Measurements from ENCODE around the gene SLC22A25.

SLC22A25 gene

DNA sequence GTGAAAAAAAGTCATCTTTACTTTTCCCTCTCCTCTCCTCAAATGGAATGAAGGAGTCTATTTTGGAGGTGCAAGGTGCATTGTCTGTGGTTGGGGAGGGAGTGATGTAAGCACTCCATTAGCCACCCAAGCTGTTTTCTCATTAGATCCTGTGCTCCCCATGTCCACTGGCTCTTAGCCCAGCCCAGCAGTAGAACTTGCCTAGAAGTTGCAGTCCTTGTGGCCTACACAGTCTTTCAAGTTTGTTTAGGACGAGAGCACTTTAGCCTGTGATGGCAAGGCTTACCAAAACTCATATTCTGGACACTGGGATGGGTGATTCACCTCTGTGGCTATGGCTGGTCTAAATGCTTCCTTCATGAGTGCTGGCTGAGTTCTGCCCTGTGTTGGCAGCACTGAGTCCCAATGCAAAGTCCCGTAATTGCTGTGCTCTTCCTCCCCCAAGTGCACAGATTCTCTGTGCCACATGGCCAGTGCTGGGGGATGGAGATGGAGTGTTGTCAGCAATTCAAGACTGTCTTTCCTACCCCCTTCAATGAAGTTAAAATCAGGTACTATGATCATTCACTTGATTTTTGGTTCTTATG lies 15.8 kb downstream of the SLC22A25 start:
- TF ChIP-seq ZBTB7A (IDR thresholded peaks at IDR 0.05; ENCODE audit: low read depth) (no peak), TEAD4 (IDR thresholded peaks at IDR 0.05) (no peak), TCF12 (IDR thresholded peaks at IDR 0.05; ENCODE audit: low read depth) (no peak), TAF1 (IDR thresholded peaks at IDR 0.05; ENCODE audit: low read depth) (no peak), FOXM1 (IDR thresholded peaks at IDR 0.05; ENCODE audit: borderline replicate concordance, low read depth) (no peak), YY1 (IDR thresholded peaks at IDR 0.05; ENCODE audit: low read depth) (no peak), CEBPB (IDR thresholded peaks at IDR 0.05) (no peak), NFIC (IDR thresholded peaks at IDR 0.05) (no peak), EP300 (IDR thresholded peaks at IDR 0.05; ENCODE audit: borderline replicate concordance) (no peak), CREB1 (IDR thresholded peaks at IDR 0.05; ENCODE audit: low read depth) (no peak), RAD21 (IDR thresholded peaks at IDR 0.05; ENCODE audit: low read depth) (no peak), EGR1 (IDR thresholded peaks at IDR 0.05) (no peak)
- TF ChIP-seq, protein P1, sequence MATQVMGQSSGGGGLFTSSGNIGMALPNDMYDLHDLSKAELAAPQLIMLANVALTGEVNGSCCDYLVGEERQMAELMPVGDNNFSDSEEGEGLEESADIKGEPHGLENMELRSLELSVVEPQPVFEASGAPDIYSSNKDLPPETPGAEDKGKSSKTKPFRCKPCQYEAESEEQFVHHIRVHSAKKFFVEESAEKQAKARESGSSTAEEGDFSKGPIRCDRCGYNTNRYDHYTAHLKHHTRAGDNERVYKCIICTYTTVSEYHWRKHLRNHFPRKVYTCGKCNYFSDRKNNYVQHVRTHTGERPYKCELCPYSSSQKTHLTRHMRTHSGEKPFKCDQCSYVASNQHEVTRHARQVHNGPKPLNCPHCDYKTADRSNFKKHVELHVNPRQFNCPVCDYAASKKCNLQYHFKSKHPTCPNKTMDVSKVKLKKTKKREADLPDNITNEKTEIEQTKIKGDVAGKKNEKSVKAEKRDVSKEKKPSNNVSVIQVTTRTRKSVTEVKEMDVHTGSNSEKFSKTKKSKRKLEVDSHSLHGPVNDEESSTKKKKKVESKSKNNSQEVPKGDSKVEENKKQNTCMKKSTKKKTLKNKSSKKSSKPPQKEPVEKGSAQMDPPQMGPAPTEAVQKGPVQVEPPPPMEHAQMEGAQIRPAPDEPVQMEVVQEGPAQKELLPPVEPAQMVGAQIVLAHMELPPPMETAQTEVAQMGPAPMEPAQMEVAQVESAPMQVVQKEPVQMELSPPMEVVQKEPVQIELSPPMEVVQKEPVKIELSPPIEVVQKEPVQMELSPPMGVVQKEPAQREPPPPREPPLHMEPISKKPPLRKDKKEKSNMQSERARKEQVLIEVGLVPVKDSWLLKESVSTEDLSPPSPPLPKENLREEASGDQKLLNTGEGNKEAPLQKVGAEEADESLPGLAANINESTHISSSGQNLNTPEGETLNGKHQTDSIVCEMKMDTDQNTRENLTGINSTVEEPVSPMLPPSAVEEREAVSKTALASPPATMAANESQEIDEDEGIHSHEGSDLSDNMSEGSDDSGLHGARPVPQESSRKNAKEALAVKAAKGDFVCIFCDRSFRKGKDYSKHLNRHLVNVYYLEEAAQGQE (IDR thresholded peaks at IDR 0.05; ENCODE audit: low read depth): no peak
- TF ChIP-seq, protein P2, sequence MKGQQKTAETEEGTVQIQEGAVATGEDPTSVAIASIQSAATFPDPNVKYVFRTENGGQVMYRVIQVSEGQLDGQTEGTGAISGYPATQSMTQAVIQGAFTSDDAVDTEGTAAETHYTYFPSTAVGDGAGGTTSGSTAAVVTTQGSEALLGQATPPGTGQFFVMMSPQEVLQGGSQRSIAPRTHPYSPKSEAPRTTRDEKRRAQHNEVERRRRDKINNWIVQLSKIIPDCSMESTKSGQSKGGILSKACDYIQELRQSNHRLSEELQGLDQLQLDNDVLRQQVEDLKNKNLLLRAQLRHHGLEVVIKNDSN (IDR thresholded peaks at IDR 0.05): no peak
- TF ChIP-seq, protein P3, sequence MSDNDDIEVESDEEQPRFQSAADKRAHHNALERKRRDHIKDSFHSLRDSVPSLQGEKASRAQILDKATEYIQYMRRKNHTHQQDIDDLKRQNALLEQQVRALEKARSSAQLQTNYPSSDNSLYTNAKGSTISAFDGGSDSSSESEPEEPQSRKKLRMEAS (IDR thresholded peaks at IDR 0.05): no peak

DNA sequence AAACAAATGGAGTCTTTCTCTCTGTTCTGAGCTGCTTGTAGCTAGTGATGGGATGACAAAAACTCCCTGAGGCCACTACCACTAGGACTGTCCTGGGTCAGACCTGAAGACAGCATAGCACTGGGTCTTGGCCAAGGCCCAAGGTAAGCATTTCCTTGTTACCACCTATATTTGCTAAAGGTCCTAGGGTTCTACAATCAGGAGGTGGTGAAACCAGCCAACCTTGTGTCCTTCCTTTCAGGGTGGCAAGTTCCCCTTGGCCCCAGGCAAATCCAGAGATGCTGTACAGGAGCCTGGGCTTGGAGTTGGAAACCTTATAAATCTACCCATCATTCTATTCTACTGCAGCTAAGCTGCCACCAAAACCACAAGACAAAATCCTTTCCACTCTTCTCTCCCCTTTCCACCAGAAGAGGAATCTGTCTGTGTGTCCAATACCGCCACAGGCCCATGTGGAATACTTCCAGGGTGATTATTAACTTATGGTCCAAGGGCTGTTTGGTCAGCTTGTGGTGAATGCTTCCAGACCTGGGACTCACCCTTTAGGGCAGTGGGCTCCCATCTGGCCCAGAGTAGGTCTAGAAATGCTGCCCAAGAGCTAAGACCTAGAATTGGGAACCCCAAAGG lies 16.8 kb downstream of the SLC22A25 start:
- TF ChIP-seq EGR1 (IDR thresholded peaks at IDR 0.05): no peak

DNA sequence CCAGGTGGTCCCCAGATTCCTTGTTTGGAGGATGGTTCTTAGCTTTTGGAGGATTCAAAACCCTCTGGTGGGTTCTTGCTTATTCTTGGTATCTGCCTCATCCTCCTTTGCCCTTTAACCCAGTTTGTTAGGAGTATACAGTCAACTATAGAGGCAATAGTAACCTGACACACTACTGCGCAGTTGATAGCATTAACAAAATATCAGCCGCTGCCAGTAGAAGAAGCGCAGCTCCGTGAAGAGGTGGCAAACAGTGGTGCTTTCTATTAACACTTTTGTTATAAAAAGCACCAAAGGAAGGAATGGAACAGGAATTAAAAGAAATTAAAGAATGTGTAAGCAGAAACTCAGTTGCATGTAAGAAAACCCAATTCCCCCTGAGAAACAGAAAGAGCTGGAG lies 29.3 kb downstream of the SLC22A25 start:
- TF ChIP-seq, protein P2 (IDR thresholded peaks at IDR 0.05): no peak
- TF ChIP-seq, protein P3 (IDR thresholded peaks at IDR 0.05): no peak

DNA sequence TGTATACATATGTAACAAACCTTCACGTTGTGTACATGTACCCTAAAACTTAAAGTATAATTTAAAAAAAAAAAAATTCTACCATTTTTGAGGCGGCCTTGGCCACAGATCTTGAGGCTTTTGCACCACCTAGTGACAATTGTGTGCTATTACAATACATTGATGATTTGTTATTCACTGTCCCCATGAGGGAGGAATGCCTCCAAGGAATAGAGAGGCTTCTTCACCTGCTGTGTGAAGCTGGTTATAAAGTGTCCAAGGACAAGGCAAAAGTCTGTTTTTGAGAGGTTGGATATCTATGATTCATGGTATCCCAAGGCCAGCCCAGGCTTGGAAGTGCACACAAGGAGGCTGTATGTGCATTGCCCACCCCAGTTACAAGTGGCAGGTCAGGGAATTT lies 30.7 kb downstream of the SLC22A25 start:
- TF ChIP-seq EGR1 (IDR thresholded peaks at IDR 0.05) (no peak), RAD21 (IDR thresholded peaks at IDR 0.05; ENCODE audit: low read depth) (peak; percentile 61)
- TF ChIP-seq, protein P1 (IDR thresholded peaks at IDR 0.05; ENCODE audit: low read depth): no peak

DNA sequence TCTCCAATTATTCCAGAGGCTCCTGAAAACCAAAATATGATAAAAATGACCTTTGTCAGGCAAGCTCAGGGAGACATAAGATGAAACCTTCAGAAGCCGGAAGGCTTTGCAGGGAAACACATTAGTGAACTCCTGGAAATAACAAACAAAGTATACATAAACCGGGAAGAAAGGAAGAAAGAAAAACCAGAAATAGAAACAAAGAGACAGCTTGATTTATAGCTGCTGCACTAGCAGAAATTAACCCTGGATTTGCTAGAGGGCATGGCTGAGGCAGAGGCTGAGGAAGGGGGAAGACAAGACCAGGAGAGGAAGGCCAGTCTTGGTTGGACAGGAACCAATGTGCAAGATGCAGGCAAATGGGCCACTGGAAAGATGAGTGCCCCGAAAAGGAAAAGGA lies 33.3 kb downstream of the SLC22A25 start:
- TF ChIP-seq EGR1 (IDR thresholded peaks at IDR 0.05) (no peak), TEAD4 (IDR thresholded peaks at IDR 0.05) (no peak), NFIC (IDR thresholded peaks at IDR 0.05) (no peak), ZBTB7A (IDR thresholded peaks at IDR 0.05; ENCODE audit: low read depth) (no peak), CREB1 (IDR thresholded peaks at IDR 0.05; ENCODE audit: low read depth) (no peak), EP300 (IDR thresholded peaks at IDR 0.05; ENCODE audit: borderline replicate concordance) (no peak), RAD21 (IDR thresholded peaks at IDR 0.05; ENCODE audit: low read depth) (no peak), TCF12 (IDR thresholded peaks at IDR 0.05; ENCODE audit: low read depth) (no peak), YY1 (IDR thresholded peaks at IDR 0.05; ENCODE audit: low read depth) (no peak), CEBPB (IDR thresholded peaks at IDR 0.05) (no peak), TAF1 (IDR thresholded peaks at IDR 0.05; ENCODE audit: low read depth) (no peak), FOXM1 (IDR thresholded peaks at IDR 0.05; ENCODE audit: borderline replicate concordance, low read depth) (no peak)
- TF ChIP-seq, protein P1 (IDR thresholded peaks at IDR 0.05; ENCODE audit: low read depth): no peak
- TF ChIP-seq, protein P3 (IDR thresholded peaks at IDR 0.05): no peak
- TF ChIP-seq, protein P2 (IDR thresholded peaks at IDR 0.05): no peak

All from Ishikawa (cell line).